Astrocyte of the hippocampus (primary cell): ENCODE data around the gene PRDM10.
A peak's percentile ranks its signal among the peaks of the same experiment; 100 is the strongest.
"Not testable (repeated sequence)": the region's sequence is repeated elsewhere in the genome, so short reads cannot be mapped to it uniquely, and the experiment has no call there.

Experiments used
- DNase-seq: peaks from one replicate; pipeline ENCODE4 v3.0.0; 2011; ENCODE audit warnings: low read depth, low spot score

The PRDM10 gene, protein sequence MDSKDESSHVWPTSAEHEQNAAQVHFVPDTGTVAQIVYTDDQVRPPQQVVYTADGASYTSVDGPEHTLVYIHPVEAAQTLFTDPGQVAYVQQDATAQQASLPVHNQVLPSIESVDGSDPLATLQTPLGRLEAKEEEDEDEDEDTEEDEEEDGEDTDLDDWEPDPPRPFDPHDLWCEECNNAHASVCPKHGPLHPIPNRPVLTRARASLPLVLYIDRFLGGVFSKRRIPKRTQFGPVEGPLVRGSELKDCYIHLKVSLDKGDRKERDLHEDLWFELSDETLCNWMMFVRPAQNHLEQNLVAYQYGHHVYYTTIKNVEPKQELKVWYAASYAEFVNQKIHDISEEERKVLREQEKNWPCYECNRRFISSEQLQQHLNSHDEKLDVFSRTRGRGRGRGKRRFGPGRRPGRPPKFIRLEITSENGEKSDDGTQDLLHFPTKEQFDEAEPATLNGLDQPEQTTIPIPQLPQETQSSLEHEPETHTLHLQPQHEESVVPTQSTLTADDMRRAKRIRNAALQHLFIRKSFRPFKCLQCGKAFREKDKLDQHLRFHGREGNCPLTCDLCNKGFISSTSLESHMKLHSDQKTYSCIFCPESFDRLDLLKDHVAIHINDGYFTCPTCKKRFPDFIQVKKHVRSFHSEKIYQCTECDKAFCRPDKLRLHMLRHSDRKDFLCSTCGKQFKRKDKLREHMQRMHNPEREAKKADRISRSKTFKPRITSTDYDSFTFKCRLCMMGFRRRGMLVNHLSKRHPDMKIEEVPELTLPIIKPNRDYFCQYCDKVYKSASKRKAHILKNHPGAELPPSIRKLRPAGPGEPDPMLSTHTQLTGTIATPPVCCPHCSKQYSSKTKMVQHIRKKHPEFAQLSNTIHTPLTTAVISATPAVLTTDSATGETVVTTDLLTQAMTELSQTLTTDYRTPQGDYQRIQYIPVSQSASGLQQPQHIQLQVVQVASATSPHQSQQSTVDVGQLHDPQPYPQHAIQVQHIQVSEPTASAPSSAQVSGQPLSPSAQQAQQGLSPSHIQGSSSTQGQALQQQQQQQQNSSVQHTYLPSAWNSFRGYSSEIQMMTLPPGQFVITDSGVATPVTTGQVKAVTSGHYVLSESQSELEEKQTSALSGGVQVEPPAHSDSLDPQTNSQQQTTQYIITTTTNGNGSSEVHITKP

DNA sequence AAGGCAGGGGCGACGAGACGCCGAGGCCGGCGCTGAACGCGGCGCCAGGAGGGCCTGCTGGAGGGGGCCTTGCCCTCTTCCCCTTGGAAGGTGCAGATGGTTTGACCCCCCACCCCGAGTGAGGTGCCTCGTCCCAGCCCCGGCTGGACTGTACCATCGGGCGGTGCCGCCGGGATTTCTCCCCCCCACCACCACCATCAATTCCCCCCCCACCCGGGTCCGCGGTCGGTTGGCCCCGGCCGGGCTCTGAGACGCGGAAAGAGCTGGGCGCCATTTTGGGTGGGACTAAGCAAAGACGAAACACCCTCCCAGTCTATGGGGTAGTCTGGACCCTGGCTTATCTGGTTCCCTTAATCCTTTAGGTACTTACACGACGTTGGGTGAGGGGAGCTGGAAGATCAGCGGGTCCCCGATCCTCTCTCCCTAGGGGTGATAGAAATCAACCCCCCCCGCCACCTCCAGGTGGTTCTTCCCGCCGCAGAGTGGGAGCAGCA, at the start of gene PRDM10:
Gene PRDM10 (minus strand): TSS at position 484 of the 494 bp plus-strand sequence. CDS start 41,871 bp downstream, outside the sequence.
- DNase-seq = peak; percentile 96

DNA sequence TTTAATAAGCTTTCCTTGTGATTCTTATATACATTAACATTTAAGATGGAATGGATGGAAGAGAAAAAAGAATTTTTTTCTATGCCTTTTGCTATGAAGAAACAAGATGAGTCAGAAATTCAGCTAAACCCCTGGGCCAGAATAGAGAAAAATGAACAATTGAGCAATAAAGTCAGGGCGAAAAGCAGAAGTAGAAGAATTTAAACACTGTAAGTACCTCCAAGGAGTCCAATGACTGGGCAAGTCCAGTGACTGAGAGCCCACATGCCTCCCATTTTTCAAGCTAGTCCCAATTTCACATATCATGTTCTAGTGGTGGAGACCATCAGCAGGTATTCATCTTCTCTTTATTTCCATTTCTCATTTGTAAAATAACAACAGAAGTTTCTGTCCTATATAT, 48.4 kb upstream of the PRDM10 start:
- DNase-seq = no peak

DNA sequence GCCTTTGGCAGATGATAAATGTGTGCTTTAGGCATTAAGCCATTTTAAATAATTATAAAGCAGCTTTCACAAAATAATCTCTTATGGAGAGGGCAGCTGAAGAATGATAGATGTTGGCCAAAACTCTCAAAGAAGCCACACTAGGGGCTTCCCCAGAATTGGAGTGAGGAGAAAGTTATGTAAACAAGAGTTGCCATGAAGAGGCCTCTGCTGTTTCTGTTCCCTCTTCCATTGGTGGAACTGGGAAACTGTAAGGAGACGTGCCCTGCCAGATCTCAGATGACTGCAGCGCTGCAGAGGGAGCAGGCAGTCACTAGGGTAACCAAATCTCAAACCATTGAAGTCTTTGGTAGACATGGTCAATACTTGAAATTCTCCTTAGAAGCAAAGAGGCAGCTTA, 47.6 kb upstream of the PRDM10 start:
- DNase-seq = peak; percentile 14

DNA sequence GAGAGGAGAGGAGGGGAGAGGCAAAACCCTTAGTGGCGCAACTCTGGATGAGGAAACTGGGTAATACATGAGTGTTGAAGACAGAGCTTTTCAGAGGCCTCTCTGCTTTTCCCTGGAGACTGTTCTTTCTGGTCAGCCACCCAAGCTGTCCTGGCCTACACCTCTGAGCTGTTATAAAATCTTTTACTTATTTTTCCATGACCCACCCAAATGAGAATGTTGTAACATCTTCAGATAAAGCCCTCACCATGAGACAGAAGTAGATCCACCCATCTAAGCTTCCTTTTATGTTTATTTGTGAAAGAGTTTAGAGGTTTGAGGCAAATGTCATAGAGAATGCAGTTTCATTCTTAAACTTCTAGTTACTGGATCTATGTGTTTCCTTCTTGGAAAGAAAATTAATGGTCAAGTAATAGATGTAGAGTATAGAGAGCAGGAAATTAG, 46.7 kb upstream of the PRDM10 start:
- DNase-seq = no peak

DNA sequence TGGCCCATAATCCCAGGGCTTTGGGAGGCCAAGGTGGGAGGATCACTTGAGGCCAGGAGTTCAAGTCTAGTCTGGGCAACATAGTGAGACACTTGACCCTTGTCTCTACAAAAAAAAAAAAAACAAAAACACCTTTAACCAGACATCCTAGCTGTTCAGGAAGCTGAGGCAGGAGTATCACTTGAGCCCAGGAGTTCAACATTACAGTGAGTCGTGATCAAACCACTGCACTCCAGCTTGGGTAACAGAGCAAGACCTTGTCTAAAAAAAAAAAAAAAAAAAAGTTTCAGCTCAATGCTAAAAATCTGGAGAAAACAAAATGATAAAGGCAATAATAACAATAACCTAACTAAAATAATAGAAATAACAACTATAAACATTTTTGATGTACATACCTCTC, 44.5 kb upstream of the PRDM10 start:
- DNase-seq = no peak

DNA sequence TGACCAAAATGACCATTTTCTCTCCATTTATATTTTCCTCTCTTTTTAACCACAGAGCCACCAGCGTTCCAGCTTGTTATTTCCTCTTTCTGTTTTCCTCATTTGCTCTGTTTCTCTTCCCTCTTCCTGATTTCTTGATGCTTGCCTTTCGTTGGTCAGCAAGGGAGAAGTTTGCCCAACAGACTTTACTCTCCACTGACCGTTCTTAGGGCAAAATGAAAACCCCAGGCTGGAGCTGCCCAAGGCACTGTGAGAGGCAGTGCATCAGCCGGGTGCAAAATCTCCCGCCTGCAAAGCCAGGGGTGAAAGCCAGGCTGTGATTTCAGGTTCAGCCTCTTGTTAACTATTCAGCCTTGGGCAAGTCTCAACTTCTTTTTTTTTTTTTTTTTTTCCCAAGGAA, 40.9 kb upstream of the PRDM10 start:
- no peak for DNase-seq

DNA sequence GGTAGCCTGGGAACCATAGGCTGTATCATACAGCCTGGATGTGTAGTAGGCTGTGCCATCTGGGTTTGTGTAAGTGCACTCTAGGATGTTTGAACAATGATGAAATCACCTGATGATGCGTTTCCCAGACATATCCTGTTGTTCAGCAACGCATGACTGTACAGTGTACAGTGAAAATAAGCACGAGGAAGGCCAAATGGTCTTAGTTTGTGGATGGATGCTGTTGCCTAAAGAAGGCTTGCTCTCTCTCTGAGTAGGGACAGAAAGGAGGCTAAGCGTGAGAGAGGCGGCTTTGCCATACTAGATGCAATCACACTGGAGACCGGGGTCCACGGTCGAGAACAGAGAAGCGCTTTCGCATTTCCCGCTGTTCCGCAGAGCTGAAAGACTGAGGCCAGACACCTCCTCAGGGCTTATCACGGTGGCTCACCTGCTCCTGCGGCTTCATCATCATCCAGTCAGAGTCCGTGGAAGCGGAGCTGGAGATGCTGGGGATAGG, 39.5 kb upstream of the PRDM10 start:
- DNase-seq = peak; percentile 49

DNA sequence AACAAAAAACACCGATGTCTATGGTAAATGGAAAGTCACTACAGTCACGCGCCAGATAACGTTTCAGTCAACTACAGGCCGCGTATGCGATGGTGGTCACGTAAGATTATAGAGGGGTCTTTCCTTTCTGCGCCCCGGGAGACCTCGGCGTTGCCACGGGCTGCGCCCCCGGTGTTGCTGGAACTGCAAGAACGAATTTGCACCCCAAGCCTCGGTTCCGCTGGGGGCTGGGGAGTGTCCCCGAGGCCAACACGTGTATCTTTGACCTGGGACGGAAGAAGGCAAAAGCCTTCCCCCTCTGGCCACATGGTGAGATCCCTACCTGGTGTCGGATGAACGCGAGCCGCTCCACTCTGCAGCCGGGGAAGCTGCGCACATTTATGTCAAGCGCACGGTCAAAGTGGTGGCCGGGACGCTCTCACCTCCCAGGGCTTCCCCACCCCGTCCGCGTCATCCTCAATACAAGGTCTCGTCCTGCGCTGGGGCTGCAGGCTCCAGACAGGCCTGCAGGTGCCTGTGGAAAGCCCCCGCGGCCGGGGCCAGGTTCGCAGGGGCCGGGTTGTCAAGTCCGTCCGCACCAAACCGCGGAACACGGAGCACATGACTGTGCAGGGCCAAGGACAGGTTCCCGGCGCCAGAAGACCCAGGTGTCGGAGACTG, 37.8 kb upstream of the PRDM10 start:
- no peak for DNase-seq

DNA sequence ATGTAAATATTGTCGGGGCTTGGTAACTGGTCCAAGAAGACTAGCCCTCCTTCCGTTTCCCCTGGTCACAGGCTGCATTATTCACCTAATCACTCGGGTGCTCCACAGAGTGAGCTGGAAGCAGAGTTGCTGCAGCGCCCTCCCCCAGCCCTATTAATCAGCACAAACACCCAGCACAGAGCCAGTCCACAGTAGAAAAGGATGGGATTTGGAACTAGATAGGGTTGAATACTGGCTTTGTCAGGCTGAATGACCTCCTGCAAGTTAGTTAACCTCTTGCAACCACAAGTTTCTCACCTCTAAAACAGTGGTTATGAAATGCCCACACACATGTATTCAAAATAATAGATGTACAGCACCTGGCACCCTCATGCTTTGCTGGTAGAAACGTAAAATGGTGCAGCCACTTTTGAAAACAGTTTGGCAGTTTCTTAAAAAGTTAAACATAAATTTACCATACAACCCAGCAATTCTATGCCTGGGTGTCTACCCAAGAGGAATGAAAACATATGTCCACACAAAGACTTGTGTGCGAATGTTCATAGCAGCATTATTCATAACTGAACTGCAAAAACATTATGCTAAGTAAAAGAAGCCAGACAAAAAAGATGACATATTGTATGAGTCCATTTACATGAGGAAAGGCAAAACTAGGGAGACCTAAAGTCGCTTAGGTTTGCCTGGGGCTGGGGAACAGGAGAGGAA, 35.4 kb upstream of the PRDM10 start:
- peak; percentile 16 for DNase-seq

DNA sequence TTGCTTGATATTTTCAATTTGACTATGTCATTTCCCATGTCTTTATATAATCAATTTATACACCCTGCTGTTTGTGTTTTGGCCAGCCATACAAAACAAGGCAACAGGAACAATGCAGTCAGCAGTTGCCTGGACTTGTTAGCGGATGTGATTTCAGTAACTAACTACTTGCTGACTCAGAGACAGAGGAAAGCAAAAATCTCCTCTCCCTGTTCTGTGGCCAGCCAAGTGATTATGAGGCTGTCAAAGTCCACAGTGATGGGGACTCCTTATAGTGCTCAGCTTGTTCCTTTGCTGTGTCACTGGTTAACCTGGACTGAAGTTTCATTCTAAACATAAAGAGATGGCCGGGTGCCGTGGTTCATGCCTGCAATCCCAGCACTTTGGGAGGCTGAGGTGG, 34.4 kb upstream of the PRDM10 start:
- DNase-seq = peak; percentile 84

DNA sequence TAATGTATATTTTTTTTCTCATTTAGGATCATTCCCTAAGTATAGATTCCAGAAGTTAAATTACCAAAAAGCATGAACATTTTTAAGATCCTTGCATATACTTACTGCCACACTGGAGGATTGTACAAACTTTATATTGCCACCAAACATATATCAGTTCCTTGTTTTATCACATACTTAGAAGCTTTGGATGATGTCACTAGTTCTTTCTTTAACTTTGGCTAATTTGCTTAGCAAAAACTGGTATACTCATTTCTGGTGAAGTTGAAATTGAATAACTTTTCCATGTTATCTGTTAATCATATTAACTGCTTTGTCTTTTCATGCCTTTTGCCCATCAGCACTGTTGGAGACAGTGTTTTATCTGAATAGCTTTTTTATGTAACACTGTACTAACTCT, 31.6 kb upstream of the PRDM10 start:
- DNase-seq = no peak

DNA sequence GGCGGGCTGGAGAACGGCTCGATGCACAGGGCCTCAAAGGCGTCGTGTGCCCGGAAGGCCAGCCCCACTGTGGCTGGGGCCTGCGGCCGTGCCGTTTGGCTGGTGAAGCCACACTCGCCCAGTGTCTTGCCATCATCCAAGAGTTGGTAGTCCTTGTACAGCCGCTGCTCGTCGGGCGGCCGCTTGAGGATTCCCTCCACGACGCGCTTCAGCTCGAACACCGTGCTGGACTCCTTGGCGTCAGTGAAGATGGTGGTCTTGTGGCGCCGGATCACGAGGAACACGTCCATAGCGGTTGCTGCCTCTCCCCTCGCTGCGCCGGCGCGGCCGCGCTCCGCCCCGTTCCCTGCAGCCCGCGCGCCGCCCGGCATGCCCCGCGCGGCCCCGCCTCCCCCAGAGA, 30.3 kb upstream of the PRDM10 start:
- no peak for DNase-seq

DNA sequence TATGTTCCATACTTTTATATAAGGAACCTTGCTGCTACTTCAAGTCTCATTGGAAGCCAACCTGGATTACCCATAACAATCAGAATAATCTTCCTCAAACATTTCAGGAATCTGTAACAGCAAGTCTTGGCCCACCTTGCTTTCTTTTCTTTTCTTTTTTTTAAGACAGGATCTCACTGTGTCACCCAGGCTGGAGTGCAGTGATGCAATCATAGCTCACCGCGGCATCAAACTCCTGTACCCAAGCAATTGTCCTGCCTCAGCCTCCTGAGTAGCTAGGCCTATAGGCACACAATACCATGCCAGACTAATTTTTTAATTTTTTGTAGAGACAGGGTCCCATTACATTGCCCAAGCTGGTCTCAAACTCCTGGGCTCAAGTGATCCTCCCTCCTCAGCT, 29.3 kb upstream of the PRDM10 start:
- peak; percentile 12 for DNase-seq

DNA sequence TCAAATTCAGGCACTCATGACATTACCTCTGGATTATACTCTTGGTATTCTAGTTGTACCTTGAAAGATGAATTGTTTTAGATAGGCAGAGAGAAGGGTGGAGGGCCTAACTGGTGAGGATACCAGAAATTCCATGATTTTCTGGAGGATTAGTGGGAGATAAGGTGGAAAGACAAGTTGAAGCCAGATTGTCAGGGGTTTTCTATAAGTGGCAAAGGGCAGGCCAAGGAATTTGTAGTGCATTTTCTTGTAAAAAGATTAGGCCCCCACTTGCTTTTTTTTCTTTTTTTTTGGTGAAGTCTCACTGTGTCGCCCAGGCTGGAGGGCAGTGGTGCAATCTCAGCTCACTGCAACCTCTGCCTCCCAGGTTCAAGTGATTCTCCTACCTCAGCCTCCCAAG, 28.4 kb upstream of the PRDM10 start:
- no peak for DNase-seq

DNA sequence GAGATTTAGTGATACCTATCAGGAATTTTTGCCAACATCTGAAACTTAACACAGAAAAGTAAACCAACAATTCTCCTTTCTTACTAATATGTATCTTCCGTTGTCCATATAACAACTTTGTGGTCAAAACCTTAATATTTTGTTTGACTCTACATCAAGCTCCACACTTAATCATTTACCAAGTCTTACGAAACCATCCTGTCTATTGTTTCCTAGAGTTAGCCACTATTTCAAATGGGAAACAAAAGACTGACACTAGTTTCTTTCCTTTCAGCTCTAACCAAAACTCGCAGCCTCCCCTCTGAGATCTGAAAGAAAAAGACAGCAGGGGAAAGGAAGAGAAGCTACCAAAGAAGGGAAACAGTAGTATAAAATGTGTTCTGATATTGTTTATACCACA, 26.5 kb upstream of the PRDM10 start:
- DNase-seq = no peak

DNA sequence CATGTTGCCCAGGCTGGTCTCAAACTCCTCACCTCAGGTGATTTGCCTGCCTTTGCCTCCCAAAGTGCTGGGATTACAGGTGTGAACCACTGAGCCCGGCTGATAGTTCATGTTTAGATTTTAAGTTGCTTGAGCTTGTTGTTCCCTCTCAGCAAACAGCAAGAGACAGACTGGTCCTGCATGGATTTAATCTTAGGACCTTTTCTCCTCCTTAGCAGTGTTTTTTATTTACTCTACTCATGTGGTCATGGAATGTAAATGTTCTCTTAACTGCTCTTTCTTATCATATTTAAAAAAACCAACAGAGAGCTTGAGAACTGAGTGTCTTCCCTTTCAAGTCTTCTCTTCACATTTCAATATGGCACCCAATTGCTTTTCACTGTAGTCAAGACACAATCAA, 22.7 kb upstream of the PRDM10 start:
- DNase-seq = no peak

DNA sequence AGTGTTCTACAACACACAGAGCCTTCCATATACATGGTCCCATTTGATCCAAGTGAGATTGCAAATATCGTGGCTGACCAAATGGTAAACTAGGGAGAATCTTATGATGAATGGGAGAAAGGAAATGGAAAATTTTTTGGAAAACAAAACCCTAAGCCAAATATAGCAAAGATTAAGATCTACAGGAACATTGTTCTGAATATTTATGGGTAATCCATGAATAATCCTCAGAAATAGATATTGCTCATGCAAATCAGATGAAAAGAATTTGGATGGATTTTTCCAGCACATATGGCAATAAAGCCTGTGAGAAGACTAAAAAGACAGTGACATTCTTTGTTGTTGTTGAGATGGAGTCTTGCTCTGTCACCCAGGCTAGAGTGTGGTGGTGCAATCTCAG, 21.7 kb upstream of the PRDM10 start:
- DNase-seq = no peak

DNA sequence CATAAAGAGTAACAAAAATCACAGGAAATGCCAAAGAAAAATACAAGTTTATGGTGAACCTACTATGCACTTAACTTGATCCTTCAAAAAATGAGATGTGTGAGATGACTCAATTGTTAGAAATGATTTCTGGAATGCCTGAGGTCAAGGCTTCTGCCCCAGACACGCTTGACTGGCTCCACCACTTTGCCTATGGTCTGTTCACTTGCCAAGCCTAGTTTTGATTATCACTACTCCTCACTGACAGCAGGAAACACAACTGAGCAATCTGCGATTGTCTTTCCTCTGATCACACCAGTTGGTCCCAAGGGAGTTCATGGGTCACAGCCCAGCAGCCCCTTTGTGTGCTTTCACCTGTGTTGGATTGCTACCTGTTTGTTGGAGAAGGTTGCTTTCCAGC, 20.6 kb upstream of the PRDM10 start:
- DNase-seq = peak; percentile 63

DNA sequence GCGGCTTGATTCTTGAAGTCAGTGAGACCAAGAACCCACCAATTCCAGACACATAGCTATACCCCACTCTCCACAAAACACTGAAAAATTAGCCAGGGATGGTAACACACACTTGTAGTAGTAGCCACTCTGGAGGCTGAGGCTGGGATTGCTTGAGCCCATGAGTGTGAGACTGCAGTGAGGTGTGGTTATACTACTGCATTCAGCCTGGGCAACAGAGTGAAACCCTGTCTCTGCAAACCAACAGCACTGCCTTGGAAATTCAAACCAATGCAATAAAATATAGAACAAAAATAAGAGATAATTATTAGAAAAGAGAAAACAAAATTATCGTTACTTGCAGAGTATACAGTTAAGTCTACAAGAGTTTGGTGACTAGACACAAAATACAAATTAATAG, 20.2 kb upstream of the PRDM10 start:
- peak; percentile 16 for DNase-seq

DNA sequence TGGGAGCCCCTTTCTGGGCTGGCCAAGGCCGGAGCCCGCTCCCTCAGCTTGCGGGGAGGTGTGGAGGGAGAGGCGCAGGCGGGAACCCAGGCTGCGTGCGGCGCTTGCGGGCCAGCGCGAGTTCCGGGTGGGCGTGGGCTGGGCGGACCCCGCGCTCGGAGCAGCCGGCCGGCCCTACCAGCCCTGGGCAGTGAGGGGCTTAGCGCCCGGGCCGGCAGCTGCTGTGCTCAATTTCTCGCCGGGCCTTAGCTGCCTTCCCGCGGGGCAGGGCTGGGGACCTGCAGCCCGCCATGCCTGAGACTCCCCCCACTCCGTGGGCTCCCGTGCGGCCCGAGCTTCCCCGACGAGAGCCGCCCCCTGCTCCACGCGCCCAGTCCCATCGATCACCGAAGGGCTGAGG, 19.0 kb upstream of the PRDM10 start:
- not testable (repeated sequence) for DNase-seq

DNA sequence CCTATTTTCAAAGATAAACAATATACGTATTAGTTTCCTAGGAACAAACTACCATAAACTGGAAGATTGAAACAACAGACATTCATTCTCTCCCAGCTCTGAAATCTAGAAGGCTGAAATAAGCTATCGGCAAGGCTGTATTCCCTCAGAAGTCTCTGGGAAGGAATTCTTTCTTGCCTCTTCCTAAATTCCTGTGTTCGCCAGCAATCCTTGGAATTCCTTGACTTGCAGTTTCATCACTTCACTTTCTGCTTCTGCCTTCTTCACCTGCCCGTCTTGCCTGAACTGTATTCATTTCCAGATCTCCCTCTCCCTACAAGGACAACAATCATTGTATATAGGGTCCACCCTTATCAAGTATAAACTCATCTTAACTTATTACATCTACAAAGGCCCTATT, 17.7 kb upstream of the PRDM10 start:
- DNase-seq = peak; percentile 52
